ENCODE results near the gene GABRD.

- no peak for TF ChIP-seq POLR2A (IDR thresholded peaks at IDR 0.05)
- no peak for TF ChIP-seq CTCF (IDR thresholded peaks at IDR 0.05)
Measured at GRCh38 chr1:2078170-2078569, 59.0 kb downstream of the GABRD start.

Data from esophagus squamous epithelium (tissue), 4 donors.